Measurements from ENCODE around the gene SLC26A8.

The SLC26A8 gene

GRCh38 chr6:36023996-36024795 lies at the start of gene SLC26A8:
TSS of gene SLC26A8 (minus strand) at chr6:36024641. CDS start at chr6:36019707, 4,934 bp downstream.
- no peak for TF ChIP-seq CTCF (IDR thresholded peaks at IDR 0.05)
- H3K27ac ChIP-seq: peak within 1 kb of the TSS; percentile 88

GRCh38 chr6:36073587-36073986 lies 49.1 kb upstream of the SLC26A8 start:
- H3K27me3 ChIP-seq: no peaks in the 10 kb centered on the region
- TF ChIP-seq CTCF (IDR thresholded peaks at IDR 0.05): no peak
- peak overlapping the region; percentile 54 for H3K27ac ChIP-seq
- H3K4me3 ChIP-seq (ENCODE audit: low read depth in 1 of 2, low read length in 1 of 2): no peak overlapping the region
- H3K36me3 ChIP-seq: peaks cover 52% of the 10 kb centered on the region
- no peaks in the 10 kb centered on the region for H3K9me3 ChIP-seq
- peaks cover 15 to 16% of the 10 kb centered on the region in 2 experiments for H3K4me1 ChIP-seq (ENCODE audit: control insufficient read depth in 1 of 2, insufficient read depth in 1 of 2, low read depth in 1 of 2, low read length in 1 of 2)

More at GRCh38 chr6:36023996-36024795, at the start of gene SLC26A8:
- Histone ChIP-seq H3K4me3 (ENCODE audit: low read depth in 1 of 2, low read length in 1 of 2) (peak within 1 kb of the TSS; percentile 68 to 70), H3K36me3 (no peaks in the 10 kb centered on the region), H3K4me1 (ENCODE audit: control insufficient read depth in 1 of 2, insufficient read depth in 1 of 2, low read depth in 1 of 2, low read length in 1 of 2) (peaks cover 75 to 79% of the 10 kb centered on the region in 2 experiments), H3K9me3 (no peaks in the 10 kb centered on the region), H3K27me3 (no peaks in the 10 kb centered on the region)

GRCh38 chr6:36072681-36073080 lies 48.2 kb upstream of the SLC26A8 start:
- H3K4me1 ChIP-seq (ENCODE audit: control insufficient read depth in 1 of 2, insufficient read depth in 1 of 2, low read depth in 1 of 2, low read length in 1 of 2): peaks cover 15 to 16% of the 10 kb centered on the region in 2 experiments
- H3K27me3 ChIP-seq: no peaks in the 10 kb centered on the region
- H3K9me3 ChIP-seq: no peaks in the 10 kb centered on the region
- H3K4me3 ChIP-seq (ENCODE audit: low read depth in 1 of 2, low read length in 1 of 2): no peak overlapping the region
- peak overlapping the region; percentile 54 for H3K27ac ChIP-seq
- peaks cover 43% of the 10 kb centered on the region for H3K36me3 ChIP-seq
- TF ChIP-seq CTCF (IDR thresholded peaks at IDR 0.05): no peak

GRCh38 chr6:36071714-36072113 lies 47.3 kb upstream of the SLC26A8 start:
- H3K27ac ChIP-seq: peak overlapping the region; percentile 54
- TF ChIP-seq CTCF (IDR thresholded peaks at IDR 0.05): no peak

GRCh38 chr6:36071281-36071680 lies 46.8 kb upstream of the SLC26A8 start:
- H3K9me3 ChIP-seq: no peaks in the 10 kb centered on the region
- TF ChIP-seq CTCF (IDR thresholded peaks at IDR 0.05): no peak
- H3K27ac ChIP-seq: peak overlapping the region; percentile 54
- H3K36me3 ChIP-seq: peaks cover 29% of the 10 kb centered on the region
- H3K4me1 ChIP-seq (ENCODE audit: control insufficient read depth in 1 of 2, insufficient read depth in 1 of 2, low read depth in 1 of 2, low read length in 1 of 2): peaks cover 17 to 21% of the 10 kb centered on the region in 2 experiments
- no peaks in the 10 kb centered on the region for H3K27me3 ChIP-seq
- H3K4me3 ChIP-seq (ENCODE audit: low read depth in 1 of 2, low read length in 1 of 2): no peak overlapping the region

More at GRCh38 chr6:36071714-36072113, 47.3 kb upstream of the SLC26A8 start:
- Histone ChIP-seq H3K36me3 (peaks cover 33% of the 10 kb centered on the region), H3K4me3 (ENCODE audit: low read depth in 1 of 2, low read length in 1 of 2) (no peak overlapping the region), H3K27me3 (no peaks in the 10 kb centered on the region), H3K4me1 (ENCODE audit: control insufficient read depth in 1 of 2, insufficient read depth in 1 of 2, low read depth in 1 of 2, low read length in 1 of 2) (peaks cover 16 to 17% of the 10 kb centered on the region in 2 experiments), H3K9me3 (no peaks in the 10 kb centered on the region)
